HEK293 (cell line): ENCODE results near the gene CACNG1.

ENCODE experiments used
- CTCF ChIA-PET: fragments of 350-600 bp; formaldehyde crosslinking; extraction: SDS; loops from one replicate; lab custom pipeline; 2021; ENCODE audit warnings: antibody characterized with exemption; lab: Yijun Ruan, JAX
- POLR2A ChIA-PET: fragments of 300-600 bp; formaldehyde crosslinking; extraction: SDS; loops from one replicate; lab custom pipeline; 2020; ENCODE audit warnings: antibody characterized with exemption, inconsistent platforms; lab: Yijun Ruan, JAX
- H3K27ac ChIP-seq: fragments of 200-500 bp; sonication (Bioruptor generic); 2 replicates; pipeline ENCODE4 v1.5.1; 2014; ENCODE audit warnings: low read depth, low read length, control low read depth, inconsistent platforms; ENCODE audit errors: extremely low read depth
- H3K36me3 ChIP-seq, 2 experiments: fragments of 200-500 bp in 1 of 2; sonication (Bioruptor generic) in 1 of 2; 1 replicate in 1 of 2; 2 replicates in 1 of 2; pipeline ENCODE4 v1.5.1; 2014 to 2017; ENCODE audit warnings: inconsistent platforms in 2 of 2, low read length in 2 of 2; ENCODE audit not compliant: control insufficient read depth in 2 of 2, insufficient read depth in 1 of 2
- H3K4me1 ChIP-seq: fragments of 200-500 bp; sonication (Bioruptor generic); 2 replicates; pipeline ENCODE4 v1.5.1; 2014; ENCODE audit warnings: mild to moderate bottlenecking, low read length, inconsistent platforms; ENCODE audit not compliant: control insufficient read depth, insufficient read depth
- H3K4me3 ChIP-seq: 2 replicates; pipeline ENCODE4 v1.5.1; 2011; ENCODE audit warnings: low read depth, mild to moderate bottlenecking, control low read depth, low read length, moderate library complexity
- H3K9me3 ChIP-seq: fragments of 200-500 bp; sonication (Bioruptor generic); 2 replicates; pipeline ENCODE4 v1.5.1; 2014; ENCODE audit warnings: low read depth, low read length, inconsistent platforms; ENCODE audit not compliant: control insufficient read depth, insufficient read depth
- KLF1 ChIP-seq: fragments of 450-650 bp; formaldehyde crosslinking; IDR thresholded peaks from 2 replicates; pipeline ENCODE4 v1.5.1; 2016; ENCODE audit warnings: missing biosample characterization, missing genetic modification characterization
- KLF7 ChIP-seq: fragments of 450-650 bp; formaldehyde crosslinking; IDR thresholded peaks from 2 replicates; pipeline ENCODE4 v1.5.1; 2016; ENCODE audit warnings: missing biosample characterization, missing genetic modification characterization, borderline replicate concordance
- ZNF114 ChIP-seq: fragments of 450-650 bp; formaldehyde crosslinking; IDR thresholded peaks from 2 replicates; pipeline ENCODE4 v1.5.0; 2017; ENCODE audit warnings: missing biosample characterization, missing genetic modification characterization
- ZNF155 ChIP-seq: fragments of 450-650 bp; formaldehyde crosslinking; IDR thresholded peaks from 2 replicates; pipeline ENCODE4 v1.5.1; 2016; ENCODE audit warnings: missing biosample characterization, missing genetic modification characterization
- ZNF175 ChIP-seq: fragments of 450-650 bp; formaldehyde crosslinking; IDR thresholded peaks from 2 replicates; pipeline ENCODE4 v1.5.1; 2016; ENCODE audit warnings: missing biosample characterization, missing genetic modification characterization
- ZNF202 ChIP-seq: fragments of 450-650 bp; formaldehyde crosslinking; IDR thresholded peaks from 2 replicates; pipeline ENCODE4 v1.5.1; 2016; ENCODE audit warnings: missing biosample characterization, missing genetic modification characterization, borderline replicate concordance
- ZNF211 ChIP-seq: fragments of 450-650 bp; formaldehyde crosslinking; IDR thresholded peaks from 2 replicates; pipeline ENCODE4 v1.5.1; 2016; ENCODE audit warnings: low read depth, missing biosample characterization, missing genetic modification characterization
- ZNF23 ChIP-seq: fragments of 450-650 bp; formaldehyde crosslinking; IDR thresholded peaks from 2 replicates; pipeline ENCODE4 v1.5.1; 2016; ENCODE audit warnings: missing biosample characterization, missing genetic modification characterization, borderline replicate concordance
- ZNF24 ChIP-seq: fragments of 450-650 bp; formaldehyde crosslinking; IDR thresholded peaks from 2 replicates; pipeline ENCODE4 v1.5.1; 2016; ENCODE audit warnings: missing biosample characterization, missing genetic modification characterization
- ZNF26 ChIP-seq: fragments of 450-650 bp; formaldehyde crosslinking; IDR thresholded peaks from 2 replicates; pipeline ENCODE4 v1.5.1; 2016; ENCODE audit warnings: missing biosample characterization, missing genetic modification characterization
- ZNF335 ChIP-seq: fragments of 450-650 bp; formaldehyde crosslinking; conservative IDR thresholded peaks from 2 replicates; pipeline ENCODE4 v1.5.1; 2016; ENCODE audit warnings: missing biosample characterization, missing genetic modification characterization
- ZNF548 ChIP-seq: fragments of 450-650 bp; formaldehyde crosslinking; IDR thresholded peaks from 2 replicates; pipeline ENCODE4 v1.5.1; 2016; ENCODE audit warnings: missing biosample characterization, missing genetic modification characterization
- ZNF549 ChIP-seq: fragments of 450-650 bp; IDR thresholded peaks from 2 replicates; pipeline ENCODE4 v1.5.1; 2018; ENCODE audit warnings: missing biosample characterization, missing genetic modification characterization, mild to moderate bottlenecking, inconsistent platforms, moderate library complexity
- ZNF585B ChIP-seq: fragments of 450-650 bp; formaldehyde crosslinking; IDR thresholded peaks from 2 replicates; pipeline ENCODE4 v1.5.1; 2016; ENCODE audit warnings: missing biosample characterization, missing genetic modification characterization
- ZNF639 ChIP-seq: fragments of 450-650 bp; formaldehyde crosslinking; IDR thresholded peaks from 2 replicates; pipeline ENCODE4 v1.5.1; 2016; ENCODE audit warnings: missing biosample characterization, missing genetic modification characterization
- ZNF658 ChIP-seq: fragments of 450-650 bp; formaldehyde crosslinking; IDR thresholded peaks from 2 replicates; pipeline ENCODE4; 2016; ENCODE audit warnings: missing biosample characterization, missing genetic modification characterization
- ZNF837 ChIP-seq: fragments of 450-650 bp; formaldehyde crosslinking; IDR thresholded peaks from 2 replicates; pipeline ENCODE4 v1.5.1; 2016; ENCODE audit warnings: missing biosample characterization, missing genetic modification characterization
- TF ChIP-seq, protein P1 (sequence below): fragments of 450-650 bp; formaldehyde crosslinking; IDR thresholded peaks from 2 replicates; pipeline ENCODE4 v1.5.1; 2016; ENCODE audit warnings: missing biosample characterization, missing genetic modification characterization, low read depth
- TF ChIP-seq, protein P2 (sequence below): fragments of 450-650 bp; formaldehyde crosslinking; IDR thresholded peaks from 2 replicates; pipeline ENCODE4 v1.5.1; 2016; ENCODE audit warnings: missing biosample characterization, missing genetic modification characterization
- TF ChIP-seq, protein P3 (sequence below): fragments of 450-650 bp; formaldehyde crosslinking; IDR thresholded peaks from 2 replicates; pipeline ENCODE4 v1.5.1; 2016; ENCODE audit warnings: missing biosample characterization, missing genetic modification characterization, low read depth

Gene CACNG1

GRCh38 chr17:67046398-67046797 is 2.0 kb downstream of the CACNG1 start:
- H3K27ac ChIP-seq, result no peak overlapping the region
- ChIA-PET POLR2A (no interaction called here), CTCF (no interaction called here)

DNA sequence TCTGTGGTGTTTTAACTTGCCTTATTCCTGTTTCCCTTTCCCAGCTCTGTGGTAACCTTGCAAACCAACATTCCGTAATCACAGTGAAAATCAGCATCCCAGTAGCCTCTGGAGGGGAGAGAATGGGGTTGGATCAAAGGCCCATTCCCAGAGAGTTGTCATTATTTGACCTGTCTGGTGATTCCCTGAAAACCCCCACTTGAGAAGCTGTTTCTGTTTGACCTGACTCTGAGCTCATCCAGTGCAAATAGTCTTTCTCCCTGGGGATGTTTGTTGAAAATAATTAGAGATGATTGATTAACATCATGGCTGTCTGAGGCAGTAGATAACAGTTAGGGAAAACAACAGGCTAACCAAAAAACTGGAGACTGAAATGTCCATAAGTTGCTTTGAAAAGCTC is 3.0 kb downstream of the CACNG1 start:
- Histone ChIP-seq H3K4me3 (no peak overlapping the region), H3K9me3 (no peaks in the 10 kb centered on the region), H3K27ac (no peak overlapping the region), H3K4me1 (no peaks in the 10 kb centered on the region), H3K36me3 (no peaks in the 10 kb centered on the region)
- POLR2A ChIA-PET, result no interaction called here
- CTCF ChIA-PET, result interaction anchor here (0.5 kb wide), 1 partner anchor 350 kb away, joined by 3 read pairs; no protein-coding TSS in a partner anchor
- no peak for TF ChIP-seq ZNF585B (tag by site-specific recombination)
- no peak for TF ChIP-seq ZNF155 (tag by site-specific recombination)
- TF ChIP-seq ZNF202 (tag by site-specific recombination), result no peak
- TF ChIP-seq ZNF211 (tag by site-specific recombination), result no peak
- no peak for TF ChIP-seq ZNF114 (tag by site-specific recombination)
- TF ChIP-seq ZNF26 (tag by site-specific recombination), result no peak
- no peak for TF ChIP-seq ZNF23 (tag by site-specific recombination)
- no peak for TF ChIP-seq ZNF658 (tag by site-specific recombination)
- TF ChIP-seq, protein P1, sequence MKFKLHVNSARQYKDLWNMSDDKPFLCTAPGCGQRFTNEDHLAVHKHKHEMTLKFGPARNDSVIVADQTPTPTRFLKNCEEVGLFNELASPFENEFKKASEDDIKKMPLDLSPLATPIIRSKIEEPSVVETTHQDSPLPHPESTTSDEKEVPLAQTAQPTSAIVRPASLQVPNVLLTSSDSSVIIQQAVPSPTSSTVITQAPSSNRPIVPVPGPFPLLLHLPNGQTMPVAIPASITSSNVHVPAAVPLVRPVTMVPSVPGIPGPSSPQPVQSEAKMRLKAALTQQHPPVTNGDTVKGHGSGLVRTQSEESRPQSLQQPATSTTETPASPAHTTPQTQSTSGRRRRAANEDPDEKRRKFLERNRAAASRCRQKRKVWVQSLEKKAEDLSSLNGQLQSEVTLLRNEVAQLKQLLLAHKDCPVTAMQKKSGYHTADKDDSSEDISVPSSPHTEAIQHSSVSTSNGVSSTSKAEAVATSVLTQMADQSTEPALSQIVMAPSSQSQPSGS (tag by site-specific recombination), result no peak
- TF ChIP-seq, protein P2, sequence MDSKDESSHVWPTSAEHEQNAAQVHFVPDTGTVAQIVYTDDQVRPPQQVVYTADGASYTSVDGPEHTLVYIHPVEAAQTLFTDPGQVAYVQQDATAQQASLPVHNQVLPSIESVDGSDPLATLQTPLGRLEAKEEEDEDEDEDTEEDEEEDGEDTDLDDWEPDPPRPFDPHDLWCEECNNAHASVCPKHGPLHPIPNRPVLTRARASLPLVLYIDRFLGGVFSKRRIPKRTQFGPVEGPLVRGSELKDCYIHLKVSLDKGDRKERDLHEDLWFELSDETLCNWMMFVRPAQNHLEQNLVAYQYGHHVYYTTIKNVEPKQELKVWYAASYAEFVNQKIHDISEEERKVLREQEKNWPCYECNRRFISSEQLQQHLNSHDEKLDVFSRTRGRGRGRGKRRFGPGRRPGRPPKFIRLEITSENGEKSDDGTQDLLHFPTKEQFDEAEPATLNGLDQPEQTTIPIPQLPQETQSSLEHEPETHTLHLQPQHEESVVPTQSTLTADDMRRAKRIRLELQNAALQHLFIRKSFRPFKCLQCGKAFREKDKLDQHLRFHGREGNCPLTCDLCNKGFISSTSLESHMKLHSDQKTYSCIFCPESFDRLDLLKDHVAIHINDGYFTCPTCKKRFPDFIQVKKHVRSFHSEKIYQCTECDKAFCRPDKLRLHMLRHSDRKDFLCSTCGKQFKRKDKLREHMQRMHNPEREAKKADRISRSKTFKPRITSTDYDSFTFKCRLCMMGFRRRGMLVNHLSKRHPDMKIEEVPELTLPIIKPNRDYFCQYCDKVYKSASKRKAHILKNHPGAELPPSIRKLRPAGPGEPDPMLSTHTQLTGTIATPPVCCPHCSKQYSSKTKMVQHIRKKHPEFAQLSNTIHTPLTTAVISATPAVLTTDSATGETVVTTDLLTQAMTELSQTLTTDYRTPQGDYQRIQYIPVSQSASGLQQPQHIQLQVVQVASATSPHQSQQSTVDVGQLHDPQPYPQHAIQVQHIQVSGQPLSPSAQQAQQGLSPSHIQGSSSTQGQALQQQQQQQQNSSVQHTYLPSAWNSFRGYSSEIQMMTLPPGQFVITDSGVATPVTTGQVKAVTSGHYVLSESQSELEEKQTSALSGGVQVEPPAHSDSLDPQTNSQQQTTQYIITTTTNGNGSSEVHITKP (tag by site-specific recombination), result no peak
- no peak for TF ChIP-seq ZNF548 (tag by site-specific recombination)
- no peak for TF ChIP-seq ZNF175
- TF ChIP-seq ZNF837 (tag by site-specific recombination), result no peak
- no peak for TF ChIP-seq ZNF639
- TF ChIP-seq ZNF549 (tag by site-specific recombination), result no peak
- no peak for TF ChIP-seq ZNF335 (tag by site-specific recombination)
- TF ChIP-seq, protein P3, sequence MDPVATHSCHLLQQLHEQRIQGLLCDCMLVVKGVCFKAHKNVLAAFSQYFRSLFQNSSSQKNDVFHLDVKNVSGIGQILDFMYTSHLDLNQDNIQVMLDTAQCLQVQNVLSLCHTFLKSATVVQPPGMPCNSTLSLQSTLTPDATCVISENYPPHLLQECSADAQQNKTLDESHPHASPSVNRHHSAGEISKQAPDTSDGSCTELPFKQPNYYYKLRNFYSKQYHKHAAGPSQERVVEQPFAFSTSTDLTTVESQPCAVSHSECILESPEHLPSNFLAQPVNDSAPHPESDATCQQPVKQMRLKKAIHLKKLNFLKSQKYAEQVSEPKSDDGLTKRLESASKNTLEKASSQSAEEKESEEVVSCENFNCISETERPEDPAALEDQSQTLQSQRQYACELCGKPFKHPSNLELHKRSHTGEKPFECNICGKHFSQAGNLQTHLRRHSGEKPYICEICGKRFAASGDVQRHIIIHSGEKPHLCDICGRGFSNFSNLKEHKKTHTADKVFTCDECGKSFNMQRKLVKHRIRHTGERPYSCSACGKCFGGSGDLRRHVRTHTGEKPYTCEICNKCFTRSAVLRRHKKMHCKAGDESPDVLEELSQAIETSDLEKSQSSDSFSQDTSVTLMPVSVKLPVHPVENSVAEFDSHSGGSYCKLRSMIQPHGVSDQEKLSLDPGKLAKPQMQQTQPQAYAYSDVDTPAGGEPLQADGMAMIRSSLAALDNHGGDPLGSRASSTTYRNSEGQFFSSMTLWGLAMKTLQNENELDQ (tag by site-specific recombination), result no peak
- no peak for TF ChIP-seq ZNF24 (tag by site-specific recombination)
- TF ChIP-seq KLF7 (tag by site-specific recombination), result no peak

More at GRCh38 chr17:67046398-67046797, 2.0 kb downstream of the CACNG1 start:
- Histone ChIP-seq H3K9me3 (no peaks in the 10 kb centered on the region), H3K36me3 (no peaks in the 10 kb centered on the region), H3K4me1 (no peaks in the 10 kb centered on the region), H3K4me3 (no peak overlapping the region)
- peak; percentile 65 for TF ChIP-seq KLF1
- no peak for TF ChIP-seq ZNF26 (tag by site-specific recombination)
